Stromal cell of bone marrow (primary cell): Measurements from ENCODE around the gene MOB3B.

Source experiments
- DNase-seq: peaks from one replicate; pipeline ENCODE4 v3.0.0-alpha.2; 2012; ENCODE audit warnings: low read depth

MOB3B gene

GRCh38 chr9:27529316-27530278 is at the start of gene MOB3B:
Gene MOB3B (minus strand): TSS chr9:27529814. CDS start chr9:27455550, 74,264 bp downstream.
- DNase-seq: peak; percentile 31

GRCh38 chr9:27573634-27574590 is 44.3 kb upstream of the MOB3B start:
- peak; percentile 97 for DNase-seq

DNA sequence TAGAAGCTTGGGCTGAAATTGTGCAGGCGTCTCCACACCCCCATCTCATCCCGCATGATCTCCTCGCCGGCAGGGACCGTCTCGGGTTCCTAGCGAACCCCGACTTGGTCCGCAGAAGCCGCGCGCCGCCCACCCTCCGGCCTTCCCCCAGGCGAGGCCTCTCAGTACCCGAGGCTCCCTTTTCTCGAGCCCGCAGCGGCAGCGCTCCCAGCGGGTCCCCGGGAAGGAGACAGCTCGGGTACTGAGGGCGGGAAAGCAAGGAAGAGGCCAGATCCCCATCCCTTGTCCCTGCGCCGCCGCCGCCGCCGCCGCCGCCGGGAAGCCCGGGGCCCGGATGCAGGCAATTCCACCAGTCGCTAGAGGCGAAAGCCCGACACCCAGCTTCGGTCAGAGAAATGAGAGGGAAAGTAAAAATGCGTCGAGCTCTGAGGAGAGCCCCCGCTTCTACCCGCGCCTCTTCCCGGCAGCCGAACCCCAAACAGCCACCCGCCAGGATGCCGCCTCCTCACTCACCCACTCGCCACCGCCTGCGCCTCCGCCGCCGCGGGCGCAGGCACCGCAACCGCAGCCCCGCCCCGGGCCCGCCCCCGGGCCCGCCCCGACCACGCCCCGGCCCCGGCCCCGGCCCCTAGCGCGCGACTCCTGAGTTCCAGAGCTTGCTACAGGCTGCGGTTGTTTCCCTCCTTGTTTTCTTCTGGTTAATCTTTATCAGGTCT is 43.5 kb upstream of the MOB3B start, which contains the start of gene C9orf72:
C9orf72 (minus strand) TSS at position 564 of the 716 bp plus-strand sequence. CDS start 6,361 bp downstream, outside the sequence.
- peak; percentile 31 for DNase-seq

DNA sequence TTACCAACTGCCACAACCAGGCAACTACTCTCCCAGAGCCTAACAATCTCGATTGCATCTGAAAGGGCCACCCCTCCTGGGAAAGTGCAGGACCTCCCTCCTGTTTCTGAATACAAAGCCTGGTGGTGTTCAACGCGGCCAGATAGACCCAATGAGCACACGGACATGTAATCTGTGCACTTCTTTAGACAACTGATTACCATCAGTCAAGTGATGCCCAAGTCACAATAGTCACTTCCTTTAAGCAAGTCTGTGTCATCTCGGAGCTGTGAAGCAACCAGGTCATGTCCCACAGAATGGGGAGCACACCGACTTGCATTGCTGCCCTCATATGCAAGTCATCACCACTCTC is 42.9 kb upstream of the MOB3B start:
- peak; percentile 17 for DNase-seq

DNA sequence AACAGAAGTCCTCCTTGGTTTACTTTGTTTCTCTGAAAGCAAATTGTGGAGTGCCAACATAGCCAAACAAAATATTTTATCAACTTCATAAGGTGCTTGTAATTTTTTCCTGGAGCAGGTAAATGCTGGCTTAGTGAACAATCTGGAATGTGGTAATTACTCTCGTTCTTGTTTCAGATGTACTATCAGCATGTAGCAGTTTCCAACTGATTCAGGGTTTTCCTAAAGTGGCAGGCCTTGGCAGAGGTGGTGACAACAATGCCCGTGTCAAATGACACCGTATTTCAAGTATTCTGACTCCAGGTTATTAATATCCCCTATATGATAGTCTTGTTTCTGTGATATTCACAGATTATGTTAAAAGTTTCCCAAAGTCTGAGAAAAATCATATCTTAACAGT is 42.4 kb upstream of the MOB3B start:
- no peak for DNase-seq

DNA sequence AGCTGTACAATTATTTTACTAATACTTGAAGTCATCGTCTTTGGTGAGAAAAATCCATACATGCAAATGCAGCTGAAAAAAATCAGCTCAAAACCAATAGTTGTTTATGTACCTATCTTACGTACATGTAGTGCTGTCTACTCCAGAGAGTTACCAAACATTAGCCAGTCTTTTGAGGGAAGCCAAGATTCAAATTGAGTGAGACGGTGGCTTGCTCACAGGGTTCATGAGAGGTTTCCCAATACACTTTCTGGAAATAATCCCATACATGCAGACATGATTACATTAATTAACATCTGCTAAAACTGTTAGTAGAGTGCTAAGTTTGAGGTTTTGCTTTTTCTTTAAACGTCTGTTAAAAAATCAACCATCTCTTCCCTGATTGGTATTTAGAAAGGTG is 41.4 kb upstream of the MOB3B start:
- DNase-seq: no peak

DNA sequence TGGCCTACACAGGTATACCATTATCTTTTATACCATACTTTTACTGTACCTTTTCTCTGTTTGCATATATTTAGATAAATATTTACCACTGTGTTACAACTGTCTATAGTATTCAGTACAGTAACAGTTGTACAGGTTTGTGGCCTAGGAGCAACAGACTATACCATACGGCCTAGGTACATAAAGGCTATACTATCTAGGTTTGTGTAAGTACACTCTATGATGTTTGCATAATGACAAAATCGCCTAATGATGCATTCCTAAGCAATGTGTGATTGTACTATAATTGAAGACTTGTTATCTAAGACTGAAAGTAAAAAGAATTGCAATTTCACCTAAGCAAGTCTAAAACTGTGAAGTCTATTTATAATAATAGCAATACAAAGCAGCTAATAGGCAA is 39.8 kb upstream of the MOB3B start:
- DNase-seq: no peak

- DNase-seq: peak; percentile 2
These were observed 36.5 kb upstream of the MOB3B start for GRCh38 chr9:27566118-27566517.

GRCh38 chr9:27565696-27566095 is 36.1 kb upstream of the MOB3B start:
- DNase-seq: no peak

DNA sequence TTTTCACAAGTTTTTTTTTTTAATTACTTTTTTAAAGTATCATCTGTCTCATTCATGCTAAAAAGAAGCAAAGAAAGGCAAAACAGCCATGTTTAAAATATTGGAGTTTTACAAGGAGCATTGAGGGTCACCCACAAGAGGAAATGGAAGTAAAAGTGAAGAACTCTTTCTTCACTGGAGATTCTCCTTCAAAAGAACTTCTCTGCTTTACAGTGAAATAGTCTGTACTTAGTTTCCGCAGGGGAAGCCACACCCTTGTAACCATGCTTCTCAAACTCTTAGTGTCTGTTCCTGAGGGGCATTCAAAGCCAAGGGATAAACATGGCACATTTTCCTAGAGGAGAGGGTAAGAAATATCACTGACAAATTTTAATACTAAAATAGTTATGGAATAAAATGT is 35.1 kb upstream of the MOB3B start:
- no peak for DNase-seq

DNA sequence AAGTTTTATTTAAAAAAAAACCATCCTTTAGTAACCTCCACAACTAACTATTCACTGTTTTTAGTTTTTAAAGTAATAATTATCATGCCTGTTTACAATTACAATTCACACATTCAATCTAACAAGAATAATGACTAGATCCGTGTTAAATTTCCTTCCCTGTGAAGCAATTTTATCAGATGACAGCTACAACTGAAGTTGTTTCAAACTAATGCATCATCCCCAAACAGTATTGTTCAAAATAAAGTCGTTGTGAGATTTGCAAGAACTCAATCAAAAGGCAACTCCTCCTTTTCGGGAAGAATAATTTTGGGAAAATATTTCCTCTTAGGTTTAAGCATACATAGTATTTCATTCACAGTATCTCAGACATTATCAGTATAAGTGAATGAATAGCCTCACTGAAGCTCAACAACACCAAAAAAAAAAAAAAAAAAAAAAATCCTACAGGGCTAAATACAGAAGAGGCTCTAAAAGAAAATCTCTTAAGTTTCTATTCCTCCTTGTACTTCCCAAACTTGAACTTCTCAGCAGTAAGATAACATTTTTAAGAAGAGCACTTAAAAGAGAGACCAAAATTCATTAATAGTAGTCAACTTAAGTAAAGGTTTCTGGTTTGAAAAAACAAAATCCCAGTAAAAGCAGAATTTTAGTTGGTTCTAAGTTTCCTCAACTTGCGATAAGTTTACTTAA is 34.3 kb upstream of the MOB3B start:
- no peak for DNase-seq

- DNase-seq: no peak
These were observed 32.1 kb upstream of the MOB3B start for GRCh38 chr9:27561685-27562084.

GRCh38 chr9:27560457-27560856 is 30.8 kb upstream of the MOB3B start:
- no peak for DNase-seq

DNA sequence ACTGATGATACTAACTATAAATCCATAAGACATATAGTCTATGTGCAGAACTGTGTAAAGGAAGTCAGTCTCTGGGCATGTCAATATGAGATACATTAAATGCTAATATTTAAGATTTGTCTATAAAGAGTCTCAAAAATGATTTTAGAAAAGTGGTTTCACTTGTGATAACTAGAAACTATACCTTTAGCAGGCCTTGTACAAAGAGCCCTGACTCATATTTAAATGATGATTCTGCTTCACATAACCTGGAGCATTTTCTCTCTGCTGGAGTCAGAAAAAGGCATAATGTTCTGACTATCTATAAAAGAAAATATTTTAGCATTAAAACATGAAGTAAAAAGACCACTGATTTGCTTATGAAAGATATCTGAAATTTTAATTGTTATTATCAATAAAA is 28.7 kb upstream of the MOB3B start:
- no peak for DNase-seq

GRCh38 chr9:27556470-27556869 is 26.9 kb upstream of the MOB3B start:
- no peak for DNase-seq

GRCh38 chr9:27554712-27555111 is 25.1 kb upstream of the MOB3B start:
- no peak for DNase-seq

GRCh38 chr9:27549196-27549755 is 19.7 kb upstream of the MOB3B start:
- DNase-seq: no peak

GRCh38 chr9:27548055-27548741 is 18.6 kb upstream of the MOB3B start:
- no peak for DNase-seq

DNA sequence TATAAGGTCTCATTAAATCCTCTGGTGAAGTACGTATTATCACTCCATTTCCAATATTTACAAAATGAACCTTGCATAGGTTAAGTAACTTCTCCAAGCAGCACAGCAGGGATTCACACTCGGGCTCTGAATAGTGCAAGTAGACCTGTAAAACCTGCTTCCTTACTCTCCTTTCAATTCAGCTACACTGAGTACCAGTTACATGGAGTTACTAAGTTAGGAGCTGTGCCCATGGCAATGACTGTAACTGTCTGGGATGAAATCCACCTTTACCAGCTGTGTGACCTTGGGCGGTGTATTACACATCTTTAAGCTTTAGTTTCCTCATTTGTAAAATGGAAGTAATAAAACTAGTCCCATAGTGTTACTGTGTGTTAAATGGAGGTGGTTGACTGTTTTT is 15.9 kb upstream of the MOB3B start:
- DNase-seq: no peak

DNA sequence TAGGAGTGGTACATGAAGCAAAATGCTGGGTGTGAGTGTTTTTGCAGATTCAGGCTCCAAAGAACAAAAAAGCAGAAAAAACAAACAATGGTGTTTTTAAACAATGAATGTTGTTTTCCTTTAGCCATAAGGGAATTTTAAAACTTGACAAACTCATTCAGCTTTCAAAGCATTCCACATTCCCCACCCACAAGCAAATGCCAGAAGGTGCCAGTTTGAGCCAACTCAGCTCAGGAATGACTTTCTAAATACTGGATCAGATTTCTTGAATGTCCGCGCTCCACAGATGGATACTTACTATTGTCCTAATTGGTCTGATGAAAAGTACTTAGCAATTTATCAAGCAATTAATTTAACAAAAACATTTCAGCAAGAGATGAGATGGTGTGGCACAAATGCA is 12.9 kb upstream of the MOB3B start:
- no peak for DNase-seq
